ENCODE measurements around the gene TTC23L.

TTC23L gene

DNA sequence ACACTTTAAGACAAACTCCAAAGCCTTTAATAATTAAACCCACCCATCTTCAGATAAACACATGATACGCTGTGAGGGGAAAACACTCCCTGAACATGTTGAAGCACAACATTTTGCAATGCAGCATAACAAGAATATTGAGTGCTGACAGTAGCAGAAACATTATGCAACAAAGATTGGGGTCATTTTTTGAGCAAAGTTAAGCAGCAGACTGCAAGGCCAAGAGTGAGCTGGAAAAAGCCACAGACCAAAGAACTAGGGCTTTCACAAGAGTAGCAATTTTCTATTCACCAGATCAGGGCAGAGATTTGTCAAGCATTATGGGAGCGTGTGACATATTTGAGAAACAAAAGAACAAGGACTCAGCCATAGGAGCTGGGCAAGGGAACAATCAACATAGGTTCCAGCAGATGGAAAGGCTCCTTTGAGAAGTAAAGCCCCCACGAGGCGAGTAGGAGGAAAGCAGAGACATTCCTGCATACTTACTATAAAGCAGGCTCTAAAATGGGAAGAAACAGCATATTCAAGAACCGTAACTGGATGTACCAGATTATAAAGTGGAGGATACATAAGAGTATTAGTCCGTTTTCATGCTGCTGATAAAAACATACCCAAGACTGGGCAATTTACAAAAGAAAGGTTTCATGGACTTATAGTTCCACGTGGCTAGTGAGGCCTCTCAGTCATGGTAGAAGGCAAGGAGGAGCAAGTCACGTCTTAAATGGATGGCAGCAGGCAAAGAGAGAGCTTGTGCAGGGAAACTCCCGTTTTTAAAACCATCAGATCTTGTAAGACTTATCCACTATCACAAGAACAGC lies 4.8 kb upstream of the TTC23L start:
- DNase-seq = no peak

DNA sequence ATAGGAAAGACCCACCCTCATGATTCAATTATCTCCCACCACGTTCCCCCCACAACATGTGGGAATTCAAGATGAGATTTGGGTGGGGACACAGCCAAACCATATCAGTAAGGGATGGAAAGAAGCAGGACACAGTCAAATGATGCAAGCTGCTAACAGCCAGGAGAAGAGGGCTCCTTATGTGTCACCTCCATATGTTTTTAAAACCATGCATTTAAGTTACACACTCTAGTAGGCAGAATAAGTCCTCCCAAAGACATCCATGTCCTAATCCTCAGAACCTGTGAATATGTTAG lies 4.2 kb upstream of the TTC23L start:
- no peak for DNase-seq

DNA sequence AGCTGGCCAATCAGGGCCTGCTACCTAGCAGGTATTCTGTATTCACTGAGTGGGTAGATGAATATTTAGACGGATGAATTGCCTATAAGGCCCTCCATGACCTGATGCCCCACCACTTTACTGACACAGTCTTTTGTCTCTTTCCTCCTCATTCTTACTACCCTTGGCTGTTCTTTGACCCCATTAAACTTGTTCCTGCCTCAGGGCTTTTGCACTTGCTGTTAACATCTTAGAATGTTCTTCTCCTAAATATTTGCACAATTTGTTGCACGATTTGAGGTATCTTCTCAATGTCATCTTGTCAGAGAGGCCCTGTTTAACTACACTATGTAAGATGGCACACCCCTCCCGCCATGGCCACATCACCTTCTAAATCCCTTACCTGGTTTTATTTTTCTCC lies 3.3 kb upstream of the TTC23L start:
- DNase-seq = no peak

DNA sequence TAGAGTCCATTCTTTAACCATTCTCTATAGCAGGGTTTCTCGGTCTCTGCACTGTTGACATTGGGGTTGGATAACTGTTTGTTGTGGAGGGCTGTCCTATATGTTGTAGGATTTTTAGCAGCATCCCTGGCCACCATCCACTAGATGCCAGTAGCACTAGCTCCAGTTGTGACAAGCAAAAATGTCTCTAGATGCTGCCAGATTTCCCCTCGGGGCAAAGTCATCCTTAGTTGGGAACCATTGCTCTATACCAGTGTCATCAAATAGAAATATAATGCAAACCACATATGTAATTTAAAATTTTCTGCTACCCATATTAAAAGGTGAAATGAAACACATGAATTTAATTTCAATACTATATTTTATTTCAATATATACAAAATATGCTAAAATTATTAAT lies 2.9 kb downstream of the TTC23L start:
- DNase-seq = no peak

DNA sequence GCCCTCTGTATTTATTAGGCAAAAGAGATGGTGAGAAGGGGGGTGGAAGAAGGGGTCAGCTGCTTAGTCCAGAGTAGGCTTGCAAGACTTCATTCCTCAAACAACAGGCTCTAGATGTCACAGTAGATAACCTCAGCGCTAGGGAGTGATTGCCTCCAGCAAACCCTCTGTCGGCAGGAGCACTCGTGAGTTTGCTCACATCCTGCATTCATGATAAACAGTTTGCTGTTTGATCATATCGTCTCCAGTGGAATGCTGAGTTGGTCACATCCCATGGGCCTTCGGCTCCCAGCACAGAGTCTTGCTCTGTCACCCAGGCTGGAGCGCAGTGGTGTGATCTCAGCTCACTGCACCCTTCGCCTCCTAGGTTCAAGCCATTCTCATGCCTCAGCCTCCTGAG lies 3.6 kb downstream of the TTC23L start:
- no peak for DNase-seq

DNA sequence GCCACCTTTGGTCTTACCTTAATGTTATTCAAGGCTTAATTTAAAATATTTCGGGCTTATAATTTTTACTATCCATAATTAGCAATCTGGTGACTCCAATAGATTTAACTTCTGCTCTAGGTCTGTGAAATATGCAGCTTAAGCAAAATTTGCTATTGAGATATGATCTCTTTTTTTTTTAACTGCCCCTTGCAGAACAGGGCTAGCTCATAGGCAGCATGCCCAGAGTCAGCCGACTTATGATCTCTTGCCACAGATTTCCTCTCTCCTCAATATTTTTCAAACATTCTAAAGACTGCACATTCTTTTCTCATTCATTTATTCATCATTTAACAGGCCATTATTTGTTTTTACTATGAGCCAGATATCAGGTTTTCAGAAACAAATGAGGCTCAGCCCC lies 4.5 kb downstream of the TTC23L start:
- no peak for DNase-seq

DNA sequence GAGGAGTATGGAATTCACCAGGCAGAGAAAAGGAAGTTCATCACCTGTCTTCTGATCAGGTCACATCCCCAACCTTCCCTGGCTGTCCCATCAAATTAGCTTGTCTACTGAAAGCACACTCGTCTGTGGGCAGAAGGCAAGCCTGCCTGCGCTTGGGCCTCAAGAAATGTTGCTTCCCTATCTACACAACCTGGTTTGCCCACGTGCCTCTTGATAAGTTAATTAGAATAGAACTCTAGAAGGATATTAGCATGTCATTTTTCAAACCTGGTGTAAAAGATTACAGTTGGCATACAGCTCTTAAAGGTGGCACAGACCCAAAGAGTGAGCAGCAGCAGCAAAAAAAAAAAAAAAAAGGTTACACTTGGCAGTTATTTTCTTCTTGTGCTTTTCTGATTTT lies 5.1 kb downstream of the TTC23L start:
- DNase-seq = no peak

DNA sequence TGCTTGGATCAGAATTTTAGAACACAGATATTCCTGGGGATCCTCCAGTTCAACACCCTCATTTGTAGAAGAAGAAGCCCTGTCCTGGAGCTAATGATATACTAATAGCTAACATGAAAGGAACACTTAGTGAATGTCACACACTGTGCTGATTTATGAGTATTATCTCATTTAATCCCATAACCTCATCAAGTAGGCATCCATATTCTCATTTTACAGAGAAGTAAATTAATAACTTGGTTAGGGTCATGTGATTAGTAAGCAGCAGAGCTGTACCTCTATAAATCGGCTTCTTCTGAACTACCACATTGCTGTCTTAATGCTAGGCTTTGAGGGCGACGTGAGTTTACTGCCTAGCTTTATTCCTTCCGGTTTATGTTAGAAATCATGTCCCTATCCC lies 6.0 kb downstream of the TTC23L start:
- no peak for DNase-seq

DNA sequence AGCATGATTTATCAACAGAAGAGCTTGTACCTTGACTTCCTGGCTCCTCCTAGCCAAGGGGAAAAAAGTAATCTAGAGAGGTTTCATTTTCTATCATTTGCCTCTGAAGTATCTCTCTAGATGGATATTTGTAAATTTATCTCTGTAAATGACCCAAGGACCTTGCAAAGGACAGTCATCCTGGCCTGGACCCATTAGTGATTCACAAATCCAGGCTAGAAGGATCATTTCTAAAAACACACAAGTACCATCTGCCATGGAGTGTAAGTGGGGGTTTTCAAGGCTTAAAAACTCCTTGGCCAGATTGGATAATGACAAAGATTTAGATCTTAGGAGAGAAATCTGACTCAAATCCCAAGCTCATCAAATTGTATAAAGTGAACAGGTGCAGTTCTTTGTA lies 8.1 kb downstream of the TTC23L start:
- DNase-seq = no peak

DNA sequence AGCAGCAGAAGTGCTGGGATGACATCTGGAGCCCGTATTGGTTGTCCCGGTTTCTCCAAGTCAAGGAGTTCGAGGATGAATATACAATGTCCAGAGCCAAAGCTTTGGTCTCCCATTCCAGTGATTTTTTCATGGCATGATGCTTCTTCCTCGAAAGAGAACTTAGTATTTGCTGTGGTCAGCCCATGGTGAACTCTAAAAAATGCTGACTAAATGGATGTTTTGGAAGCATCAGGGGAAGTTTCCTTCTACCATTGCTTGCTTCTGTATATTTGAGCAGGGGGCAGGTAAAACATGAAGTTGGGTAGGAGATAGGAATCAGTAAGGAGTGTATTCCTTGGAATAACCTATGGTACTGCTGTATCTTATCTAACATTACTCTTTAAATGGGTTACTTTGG lies 8.6 kb downstream of the TTC23L start:
- DNase-seq = no peak

DNA sequence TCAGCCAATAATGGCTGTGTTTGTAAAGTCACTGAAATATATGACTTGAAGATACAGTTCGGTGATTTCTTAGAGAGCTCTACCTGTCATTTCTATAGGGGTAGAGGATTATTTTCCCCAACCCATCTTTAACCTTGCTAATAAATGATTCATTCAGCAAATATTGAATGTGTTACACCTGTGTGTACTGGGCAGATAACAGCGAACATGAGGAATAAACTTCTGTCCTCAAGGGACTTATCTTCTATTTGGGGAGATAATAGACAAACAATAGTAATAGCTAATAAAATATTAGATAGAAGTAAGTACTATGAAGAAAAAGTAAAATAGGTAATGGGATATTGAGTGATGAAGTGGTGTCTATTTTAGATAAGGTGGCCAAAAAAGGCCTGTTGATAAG lies 9.3 kb downstream of the TTC23L start:
- DNase-seq = no peak

DNA sequence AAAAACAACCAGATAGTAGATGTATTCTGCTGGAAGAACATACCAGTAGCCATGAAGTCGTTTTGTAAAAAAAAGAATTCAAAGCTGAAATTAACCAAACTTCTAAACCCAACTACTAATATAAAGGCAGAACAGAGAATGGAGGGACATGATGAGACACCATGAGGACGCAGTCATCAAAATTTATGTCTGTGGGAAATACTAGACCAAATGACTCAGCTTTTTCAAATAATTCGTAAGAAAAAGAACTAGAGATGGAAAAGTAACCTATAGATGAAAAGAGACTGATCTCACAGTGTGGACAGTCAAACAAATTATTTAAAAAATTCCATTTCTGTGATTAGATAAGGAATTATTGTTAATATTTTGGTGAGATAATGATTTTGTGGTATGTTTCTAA lies 10.3 kb downstream of the TTC23L start:
- no peak for DNase-seq

DNA sequence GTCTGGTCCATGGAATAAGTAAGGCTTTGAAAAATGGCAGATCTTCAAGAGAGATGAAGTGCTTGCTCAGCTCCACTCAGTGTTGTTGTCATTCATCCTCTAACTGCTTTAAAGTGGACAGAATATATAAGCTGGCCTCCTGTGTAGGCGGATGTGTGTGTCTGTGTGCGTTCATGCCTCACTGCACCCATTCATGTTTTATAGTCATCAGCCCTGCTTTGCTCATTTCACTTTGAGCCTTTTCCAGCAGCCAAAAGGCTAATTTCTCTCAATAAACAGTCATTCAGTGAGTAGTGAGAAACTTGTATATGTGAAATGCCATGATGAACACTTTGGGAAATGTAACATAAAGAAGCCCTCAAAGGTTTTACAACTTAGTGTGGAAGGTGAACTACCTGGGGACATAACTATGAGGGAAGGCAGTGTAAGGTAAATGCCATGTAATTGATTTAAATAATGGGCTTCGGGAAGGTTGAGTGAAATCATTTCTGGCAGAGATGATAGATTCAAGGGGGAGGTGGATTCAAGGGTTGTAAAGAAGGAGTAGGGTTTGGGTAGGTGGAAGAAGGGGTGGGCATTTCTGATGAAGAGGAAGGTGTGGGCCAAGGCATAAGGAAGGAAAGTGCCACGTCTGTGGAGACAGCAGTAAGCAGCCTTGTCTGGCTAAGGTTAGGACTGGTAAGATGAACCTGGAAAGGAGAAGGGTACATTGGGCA lies 15.7 kb downstream of the TTC23L start:
- DNase-seq = no peak

DNA sequence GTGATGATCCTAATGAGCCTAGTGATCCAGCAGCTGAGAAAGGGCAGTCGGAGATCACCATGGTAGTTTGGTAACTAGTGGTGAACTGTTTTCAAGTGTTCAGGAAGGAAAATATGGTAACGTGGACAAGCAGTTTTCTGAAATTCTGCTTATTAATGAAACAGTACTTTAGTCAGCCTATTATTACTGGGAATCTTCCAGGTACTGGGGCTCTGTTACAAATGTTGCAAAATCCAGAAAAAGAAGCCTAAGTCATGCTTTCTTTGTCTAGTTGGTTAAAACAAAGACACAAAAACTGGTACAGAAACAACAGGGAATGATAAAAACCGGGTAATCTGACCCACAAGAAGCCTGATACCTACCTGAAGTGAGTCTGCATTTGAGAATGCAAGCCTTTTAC lies 18.2 kb downstream of the TTC23L start:
- DNase-seq = no peak

DNA sequence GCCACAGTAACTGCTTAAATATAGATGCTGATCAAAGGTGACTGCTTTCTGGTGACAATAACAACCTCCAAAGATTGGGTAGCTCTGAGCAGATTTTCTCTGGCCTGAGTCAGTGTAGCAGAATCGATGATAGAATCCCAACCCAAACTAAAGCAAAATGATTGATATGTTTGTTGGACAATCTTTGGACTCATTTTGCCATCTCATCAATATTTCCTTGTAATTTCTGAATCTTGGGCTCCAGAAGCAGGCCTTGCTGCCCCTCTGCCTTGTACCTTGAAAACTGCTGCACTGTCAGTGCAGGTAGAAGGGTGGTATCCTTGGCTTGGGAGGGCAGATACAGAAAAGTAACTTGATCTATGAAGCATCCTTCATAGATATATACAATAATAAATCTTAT lies 18.9 kb downstream of the TTC23L start:
- DNase-seq = no peak

DNA sequence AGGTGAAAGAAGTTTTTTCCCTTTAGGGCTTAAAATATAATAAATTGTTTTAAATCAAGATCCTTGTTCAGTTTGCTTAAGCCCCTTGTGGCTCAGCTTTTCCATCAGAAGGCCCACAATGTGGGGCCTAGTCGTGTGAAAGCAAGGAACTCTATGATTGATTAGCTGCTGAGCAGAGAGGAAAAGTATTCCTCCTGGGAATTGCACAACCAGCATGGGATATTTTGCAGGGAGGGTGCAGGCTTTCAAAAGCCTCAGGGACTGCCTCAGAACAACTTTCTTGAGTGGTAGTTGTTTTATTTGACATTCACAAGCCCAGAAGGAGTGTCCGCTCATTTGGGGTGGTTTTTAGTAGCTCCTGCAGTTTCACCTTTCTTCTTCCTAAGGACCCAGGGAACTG lies 19.8 kb downstream of the TTC23L start:
- no peak for DNase-seq

DNA sequence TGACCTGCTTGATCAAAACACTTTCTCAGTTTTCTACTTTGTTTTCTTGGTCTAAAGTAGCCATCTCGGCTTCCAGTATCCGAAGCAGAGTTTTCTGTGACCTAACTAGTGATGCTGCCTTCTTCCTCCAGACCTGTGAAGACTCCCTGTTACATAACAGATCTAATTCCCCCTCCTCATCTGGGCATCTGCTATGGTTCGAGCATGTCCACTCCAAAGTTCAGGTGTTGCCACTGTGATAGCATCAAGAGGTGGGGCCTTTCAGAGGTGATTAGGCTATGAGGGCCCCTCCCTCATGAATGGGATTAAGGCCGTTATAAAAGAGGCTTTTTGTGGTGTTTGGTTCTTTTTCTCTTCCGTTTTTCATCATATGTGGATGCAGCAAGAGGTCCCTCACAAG lies 20.3 kb downstream of the TTC23L start:
- no peak for DNase-seq

DNA sequence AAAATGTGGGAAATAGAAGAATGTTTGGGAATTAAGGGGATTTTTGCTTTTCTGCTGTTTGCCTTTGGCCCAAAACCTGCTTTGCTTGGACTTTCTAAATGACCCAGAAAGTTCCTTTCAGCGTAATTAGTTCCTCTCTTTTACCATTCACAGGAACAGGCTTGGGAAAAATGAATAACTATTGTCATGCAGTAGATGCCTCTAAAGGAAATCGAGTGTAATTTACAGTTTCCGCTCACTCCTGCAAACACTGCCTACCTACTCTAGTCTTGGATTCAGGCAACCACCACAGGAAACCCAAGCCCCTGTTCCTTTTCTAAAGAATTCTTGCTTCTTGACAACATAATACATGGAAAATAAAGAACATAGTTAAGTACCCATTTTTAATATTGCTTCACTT lies 25.0 kb downstream of the TTC23L start:
- DNase-seq = no peak

DNA sequence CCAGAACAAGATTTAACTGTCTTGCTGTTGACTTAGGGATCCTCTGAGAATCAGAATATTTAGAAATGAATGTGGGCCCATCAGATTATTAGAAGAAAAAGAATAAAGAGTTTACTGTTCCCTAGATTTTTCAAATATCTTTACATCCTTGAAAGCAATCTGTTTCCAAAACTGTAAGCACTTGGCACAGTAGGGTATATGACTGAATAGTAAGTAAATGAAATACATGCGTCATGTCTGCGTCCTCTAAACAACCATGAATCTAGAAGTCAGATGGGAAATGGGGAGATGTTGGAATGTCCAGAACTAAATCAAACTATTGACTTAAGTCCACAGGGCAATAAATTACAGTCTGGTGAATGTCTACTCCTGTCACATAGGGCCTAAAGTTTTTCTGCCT lies 26.1 kb downstream of the TTC23L start:
- no peak for DNase-seq

DNA sequence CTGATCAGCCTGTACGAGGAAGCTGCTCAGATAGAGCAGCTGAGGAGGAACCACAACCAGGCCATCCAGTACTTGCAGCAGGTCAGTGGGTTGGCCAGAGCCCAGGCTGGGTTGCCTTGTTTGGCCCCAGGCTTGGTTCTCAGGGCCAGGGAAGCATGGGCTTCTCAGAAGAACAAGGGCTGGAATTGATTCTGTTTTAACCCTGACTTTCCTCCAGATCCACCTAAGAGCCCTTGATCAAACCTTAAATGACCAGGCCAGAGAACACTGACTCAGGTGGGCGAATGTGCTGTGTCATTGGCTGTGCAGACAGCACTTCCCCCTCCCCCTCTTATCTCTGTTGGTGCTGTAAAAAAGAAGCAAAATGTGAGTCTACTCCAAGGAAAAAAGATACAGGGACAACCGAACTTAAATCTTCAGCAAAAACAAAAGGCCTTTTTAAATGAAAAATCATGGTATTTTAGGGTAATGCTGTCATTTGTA lies 28.1 kb downstream of the TTC23L start:
- no peak for DNase-seq

DNA sequence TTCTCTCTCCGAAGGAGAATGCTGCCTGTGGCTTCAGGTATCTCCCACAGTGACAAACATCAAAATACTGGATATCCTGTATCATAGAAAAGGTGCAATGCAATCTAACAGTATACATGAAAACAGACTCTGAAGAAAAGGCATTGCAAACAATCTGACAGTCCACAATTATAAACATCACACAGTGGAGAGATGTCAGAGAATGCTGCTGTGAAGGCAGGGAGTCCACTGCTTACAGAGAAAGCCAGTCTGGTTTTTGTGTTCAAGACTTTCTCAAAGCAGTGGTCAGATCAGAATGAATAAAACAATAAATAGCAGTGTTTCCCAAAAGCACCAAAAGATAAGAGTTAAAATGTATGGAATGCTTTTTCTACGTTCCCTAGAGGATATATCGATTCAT lies 28.7 kb downstream of the TTC23L start:
- DNase-seq = no peak

DNA sequence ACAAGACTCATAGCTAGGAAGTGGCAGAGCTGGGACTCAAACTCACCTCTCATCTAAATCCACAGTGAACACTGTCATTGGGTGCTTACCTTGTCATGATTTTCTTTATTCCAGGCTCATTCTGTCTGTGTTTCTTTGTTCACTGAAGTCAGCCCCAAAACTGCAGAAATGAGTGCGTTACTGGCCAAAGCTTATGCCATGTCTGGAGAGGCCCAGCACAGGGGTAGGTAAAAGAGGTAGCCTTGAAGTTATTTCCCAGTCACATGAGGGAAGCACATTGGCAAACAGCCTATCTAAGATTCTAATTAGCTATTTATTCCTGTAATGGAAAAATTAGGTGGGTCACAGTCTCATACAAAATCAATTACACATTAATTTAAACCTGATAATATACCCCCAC lies 29.8 kb downstream of the TTC23L start:
- DNase-seq = no peak

DNA sequence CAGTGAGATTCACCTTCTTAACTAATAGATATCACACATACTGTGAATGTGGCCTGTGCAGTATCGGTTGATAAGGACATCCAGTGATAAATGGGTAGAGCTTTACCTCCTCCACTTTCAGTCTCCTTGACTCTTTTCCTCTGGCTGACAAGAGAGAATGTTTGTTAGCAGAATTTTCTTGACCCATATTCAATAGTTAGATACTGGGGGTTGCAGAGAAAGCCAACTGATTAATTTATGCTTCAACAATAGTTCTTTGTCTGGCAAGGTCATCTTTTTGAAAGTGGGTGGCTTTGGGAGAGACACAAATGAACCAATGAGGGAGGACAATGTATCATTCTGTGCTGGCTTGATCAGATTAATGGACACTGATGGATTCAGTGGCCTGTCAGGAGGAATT lies 30.3 kb downstream of the TTC23L start:
- no peak for DNase-seq

DNA sequence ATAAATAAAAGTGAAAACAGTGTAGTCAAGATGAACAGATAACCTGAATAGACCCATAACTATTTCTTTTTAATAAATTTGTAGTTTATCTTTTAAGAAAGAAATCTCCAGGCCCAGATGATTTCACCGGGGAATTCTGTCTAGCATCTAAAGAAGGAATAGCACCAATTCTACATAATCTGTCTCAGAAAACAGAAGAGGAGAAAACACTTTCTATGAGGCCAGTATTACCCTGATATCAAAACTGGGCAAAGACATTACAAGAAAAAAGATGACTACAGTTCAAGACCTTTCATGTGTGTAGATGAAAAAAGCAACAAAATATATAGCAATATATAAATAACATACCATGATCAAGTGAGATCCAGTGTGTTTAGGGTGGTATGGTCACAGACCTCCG lies 31.4 kb downstream of the TTC23L start:
- no peak for DNase-seq

DNA sequence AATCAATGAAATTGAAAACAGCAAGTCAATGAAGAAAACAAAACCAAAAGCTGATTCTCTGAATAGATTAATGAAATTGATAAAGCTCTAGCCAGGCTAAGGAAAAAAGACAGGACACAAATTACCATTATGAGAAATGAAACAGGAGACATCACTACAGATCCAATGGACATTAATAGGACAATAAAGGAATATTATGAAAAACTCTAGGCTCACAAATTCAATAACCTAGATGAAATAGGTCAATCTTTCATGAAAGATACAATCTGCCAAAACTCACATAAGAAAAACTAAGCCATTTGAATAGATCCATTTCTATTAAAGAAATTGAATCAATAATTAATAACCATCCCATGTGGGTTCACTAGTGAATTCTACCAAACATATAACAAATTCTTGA lies 37.3 kb downstream of the TTC23L start:
- DNase-seq = no peak

All from GF-D8 (cell line).